Activated naive CD8-positive, alpha-beta T cell treated with anti-CD3 and anti-CD28 coated beads, Interleukin-2, amount 10 ng/mL, durations not matched to agents 7 days and 5 days (primary cell): ENCODE results near the gene TFPT. TPM values are rescaled to one million over a fixed set of nuclear protein-coding genes. Genes with fewer than 3 reads are reported as not detected.
"Not testable (repeated sequence)": the region's sequence is repeated elsewhere in the genome, so short reads cannot be mapped to it uniquely, and the experiment has no call there.

Experiments used
- ATAC-seq: fragments of 150-1000 bp; cut with Tn5 transposase; one replicate; pipeline ENCODE4 v1.10.0; 2021; ENCODE audit warnings: low read depth, moderate library complexity
- POLR2A ChIA-PET: fragments of 350-600 bp; sonication (Branson Sonifier 250); formaldehyde crosslinking; loops from one replicate; lab custom pipeline; 2021; ENCODE audit warnings: antibody characterized with exemption; lab: Charles Lee
- DNase-seq: peaks from one replicate; pipeline ENCODE4 v3.0.0; 2021
- H3K27ac Mint-ChIP-seq: one replicate; pipeline ENCODE4 v1.8.0; 2022; ENCODE audit warnings: mild to moderate bottlenecking, mixed read lengths
- H3K27me3 Mint-ChIP-seq: one replicate; pipeline ENCODE4 v1.8.0; 2022; ENCODE audit warnings: mild to moderate bottlenecking, moderate library complexity, mixed read lengths
- H3K36me3 Mint-ChIP-seq: one replicate; pipeline ENCODE4 v1.8.0; 2021; ENCODE audit warnings: mild to moderate bottlenecking, mixed read lengths
- H3K4me1 Mint-ChIP-seq: one replicate; pipeline ENCODE4 v1.8.0; 2021; ENCODE audit warnings: mixed read lengths
- H3K4me3 Mint-ChIP-seq: one replicate; pipeline ENCODE4 v1.8.0; 2022; ENCODE audit warnings: mild to moderate bottlenecking, moderate library complexity, mixed read lengths
- H3K9me3 Mint-ChIP-seq: one replicate; pipeline ENCODE4 v1.8.0; 2021; ENCODE audit warnings: mixed read lengths
- total RNA-seq, 2 experiments: library from RNA; stranded (reverse); gene quantifications; one replicate each; pipeline ENCODE4 v1.2.3, GENCODE V29; 2021

Gene TFPT
- total RNA-seq, 2 experiments from 2014 or later, result 37.9 to 43.3 TPM

DNA sequence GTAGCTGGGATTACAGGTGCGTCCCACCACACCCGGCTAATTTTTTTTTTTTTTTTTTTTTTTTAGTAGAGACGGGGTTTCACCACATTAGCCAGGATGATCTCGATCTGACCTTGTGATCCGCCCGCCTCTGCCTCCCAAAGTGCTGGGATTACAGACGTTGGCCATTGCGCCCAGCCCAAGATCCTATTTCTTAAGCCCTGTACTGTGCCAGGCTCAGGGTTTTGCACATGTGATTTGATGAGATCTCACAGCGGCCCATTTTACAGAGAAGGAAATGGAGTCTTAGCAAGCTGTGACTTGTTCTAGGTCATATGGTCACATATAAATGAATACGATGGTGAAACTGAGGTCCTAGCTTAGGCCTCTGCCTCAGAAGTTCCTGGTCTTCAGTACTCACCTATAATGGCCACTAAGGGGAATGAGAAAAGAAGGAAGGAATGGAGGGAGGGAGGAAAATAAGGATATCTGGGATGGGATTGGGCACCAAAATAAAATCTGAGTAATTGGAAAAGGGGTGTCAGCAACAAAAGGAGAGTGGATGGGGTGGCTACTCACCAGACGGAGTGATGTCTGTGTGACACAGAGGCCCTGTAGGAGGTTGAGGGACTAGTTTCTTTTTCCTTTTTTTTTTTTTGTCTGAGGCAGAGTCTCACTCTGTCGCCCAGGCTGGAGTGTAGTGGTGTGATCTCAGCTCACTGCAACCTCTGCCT lies 16.1 kb downstream of the TFPT start:
- Mint-ChIP-seq H3K27me3 (peaks cover 5% of the 10 kb centered on the region), H3K36me3 (no peaks in the 10 kb centered on the region), H3K27ac (no peak overlapping the region), H3K4me3 (no peak overlapping the region), H3K9me3 (no peaks in the 10 kb centered on the region), H3K4me1 (peaks cover 13% of the 10 kb centered on the region)
- no peak for DNase-seq
- no peak for ATAC-seq
- POLR2A ChIA-PET, result no interaction called here

DNA sequence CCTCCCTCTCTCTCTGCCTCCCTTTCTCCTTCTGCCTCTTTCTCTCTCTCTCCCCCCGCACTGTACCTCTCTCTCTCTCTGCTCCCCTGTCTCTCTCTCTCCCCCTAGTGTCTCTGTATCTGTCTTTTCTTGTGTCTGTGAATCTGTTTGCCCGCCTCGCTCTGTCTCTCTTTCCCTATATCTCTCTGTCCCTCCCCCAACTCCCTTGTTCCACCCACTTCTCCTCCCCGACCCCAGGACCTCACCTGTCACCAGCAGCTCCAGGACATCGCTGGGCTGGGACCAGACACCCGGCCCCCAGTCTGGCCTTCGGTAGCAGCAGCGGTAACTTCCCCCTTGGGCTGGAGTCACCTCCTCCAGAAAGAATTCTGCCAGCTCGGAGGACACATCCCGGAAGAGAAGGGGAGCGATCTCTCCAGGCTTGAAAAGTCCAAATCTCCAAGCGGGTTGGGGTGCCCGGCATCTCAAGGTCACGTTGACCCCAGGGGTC lies 18.8 kb downstream of the TFPT start:
- peak overlapping the region; percentile 85 for H3K27ac Mint-ChIP-seq
- H3K27me3 Mint-ChIP-seq, result peaks cover 11% of the 10 kb centered on the region
- H3K4me3 Mint-ChIP-seq, result peak overlapping the region; percentile 78
- ATAC-seq (no peak), DNase-seq (peak; percentile 53)
- H3K36me3 Mint-ChIP-seq, result peaks cover 1% of the 10 kb centered on the region
- peaks cover 11% of the 10 kb centered on the region for H3K4me1 Mint-ChIP-seq
- H3K9me3 Mint-ChIP-seq, result peaks cover 2% of the 10 kb centered on the region
- POLR2A ChIA-PET, result interaction anchor here (0.6 to 1.5 kb wide), 4 partner anchors 16 to 40 kb away, joined by 3 to 5 read pairs (median 5); partner anchors contain the start of genes CNOT3, PRPF31 and TFPT

DNA sequence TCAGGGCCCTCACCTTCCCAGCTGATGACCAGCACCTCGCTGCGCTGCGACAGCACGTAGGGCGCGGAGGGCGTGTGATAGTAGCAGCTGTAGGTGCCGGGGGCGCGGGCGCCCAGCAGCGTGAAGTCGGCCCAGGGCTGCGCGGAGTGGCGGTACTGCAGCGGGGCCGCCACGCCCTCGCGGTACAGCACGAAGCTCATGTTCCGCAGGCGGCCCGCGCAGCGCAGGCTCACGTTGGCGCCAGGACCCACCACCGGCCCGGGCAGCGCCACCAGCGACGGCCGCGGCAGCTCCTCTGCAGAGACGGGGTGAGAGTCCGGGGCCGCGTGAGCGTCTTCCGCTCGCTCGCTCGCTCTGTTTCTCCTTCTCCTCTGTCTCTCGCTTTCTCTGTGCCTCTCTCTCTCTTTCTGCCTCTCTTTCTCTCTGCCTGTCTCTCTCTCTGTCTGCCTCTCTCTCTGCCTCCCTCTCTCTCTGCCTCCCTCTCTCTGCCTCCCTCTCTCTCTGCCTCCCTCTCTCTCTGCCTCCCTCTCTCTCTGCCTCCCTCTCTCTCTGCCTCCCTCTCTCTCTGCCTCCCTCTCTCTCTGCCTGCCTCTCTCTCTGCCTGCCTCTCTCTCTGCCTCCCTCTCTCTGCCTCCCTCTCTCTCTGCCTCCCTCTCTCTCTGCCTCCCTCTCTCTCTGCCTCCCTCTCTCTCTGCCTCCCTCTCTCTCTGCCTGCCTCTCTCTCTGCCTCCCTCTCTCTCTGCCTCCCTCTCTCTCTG lies 19.4 kb downstream of the TFPT start:
- Mint-ChIP-seq H3K4me3 (peak overlapping the region; percentile 78), H3K27ac (peak overlapping the region; percentile 85), H3K4me1 (peaks cover 11% of the 10 kb centered on the region), H3K27me3 (peaks cover 11% of the 10 kb centered on the region)
- peak; percentile 72 for ATAC-seq
- H3K36me3 Mint-ChIP-seq, H3K9me3 Mint-ChIP-seq: not testable (repeated sequence)
- DNase-seq, result peak; percentile 70
- POLR2A ChIA-PET, result interaction anchor here (0.6 to 1.5 kb wide), 5 partner anchors 17 to 1565 kb away, joined by 3 to 5 read pairs (median 3); partner anchors contain the start of genes CNOT3 and ZNF347

DNA sequence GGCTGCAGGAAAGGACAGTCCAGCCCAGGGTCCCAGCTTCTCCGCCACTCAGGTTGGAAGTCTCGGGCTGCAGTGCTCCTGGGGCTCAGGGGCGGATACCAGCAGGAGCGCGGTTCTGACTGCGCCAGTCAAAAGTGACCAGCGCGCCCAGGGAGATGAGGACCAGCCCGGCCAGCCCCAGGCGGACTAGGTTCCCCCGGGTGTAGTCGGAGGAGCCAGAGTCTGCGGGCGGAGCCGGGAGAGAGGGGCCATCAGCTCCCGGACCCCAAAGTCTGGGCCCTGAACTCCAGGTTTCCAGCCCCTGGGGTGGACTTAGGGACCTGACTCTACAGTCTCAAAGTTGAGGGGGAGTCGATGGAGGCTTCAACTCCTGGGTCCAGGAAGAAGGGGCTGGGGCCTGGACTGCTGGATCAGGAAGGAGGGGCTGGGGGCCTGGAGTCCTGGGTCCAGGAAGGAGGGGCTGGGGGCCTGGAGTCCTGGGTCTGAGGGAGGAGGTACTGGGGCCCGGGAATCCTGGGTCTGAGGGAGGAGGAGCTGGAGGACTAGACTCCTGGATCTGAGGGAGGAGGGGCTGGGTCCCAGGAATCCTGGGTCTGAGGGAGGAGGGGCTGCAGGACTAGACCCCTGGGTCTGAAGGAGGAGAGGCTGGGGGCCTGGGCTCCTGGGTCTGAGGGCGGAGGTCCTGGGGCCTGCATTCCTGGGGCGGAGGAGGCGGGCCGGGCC lies 20.2 kb downstream of the TFPT start:
- ATAC-seq (no peak), DNase-seq (no peak)
- POLR2A ChIA-PET, result interaction anchor here (0.5 to 1.5 kb wide), 5 partner anchors 19 to 1564 kb away, joined by 3 to 5 read pairs (median 3); partner anchors contain the start of genes CNOT3 and ZNF347
- H3K4me3 Mint-ChIP-seq, result peak overlapping the region; percentile 25
- peaks cover 1% of the 10 kb centered on the region for H3K36me3 Mint-ChIP-seq
- H3K27ac Mint-ChIP-seq, result no peak overlapping the region
- H3K27me3 Mint-ChIP-seq, result peaks cover 11% of the 10 kb centered on the region
- H3K9me3 Mint-ChIP-seq, result peaks cover 2% of the 10 kb centered on the region
- H3K4me1 Mint-ChIP-seq, result peaks cover 11% of the 10 kb centered on the region

DNA sequence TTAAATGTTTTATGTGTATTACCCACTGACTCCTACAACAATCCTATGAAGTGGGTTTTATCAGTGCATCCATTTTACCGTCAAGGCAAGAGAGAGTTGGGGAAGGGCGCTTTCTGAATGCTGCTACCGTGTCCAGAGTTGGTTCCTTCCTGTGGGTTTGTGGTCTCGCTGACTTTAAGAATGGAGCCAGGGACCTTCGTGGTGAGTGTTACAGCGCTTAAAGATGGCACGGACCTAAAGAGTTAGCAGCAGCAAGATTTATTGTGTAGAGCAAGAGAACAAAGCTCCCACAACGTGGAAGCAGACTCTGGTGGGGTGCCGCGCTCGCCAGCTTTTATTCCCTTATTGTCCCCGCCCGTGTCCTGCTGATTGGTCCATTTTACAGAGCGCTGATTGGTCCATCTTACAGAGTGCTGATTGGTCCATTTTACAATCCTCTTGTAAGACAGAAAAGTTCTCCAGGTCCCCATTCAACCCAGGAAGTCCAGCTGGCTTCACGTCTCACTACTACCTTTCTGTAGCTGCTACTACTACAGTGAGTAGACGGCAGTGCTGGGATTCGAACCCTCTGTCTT lies 20.9 kb downstream of the TFPT start:
- no peak for DNase-seq

DNA sequence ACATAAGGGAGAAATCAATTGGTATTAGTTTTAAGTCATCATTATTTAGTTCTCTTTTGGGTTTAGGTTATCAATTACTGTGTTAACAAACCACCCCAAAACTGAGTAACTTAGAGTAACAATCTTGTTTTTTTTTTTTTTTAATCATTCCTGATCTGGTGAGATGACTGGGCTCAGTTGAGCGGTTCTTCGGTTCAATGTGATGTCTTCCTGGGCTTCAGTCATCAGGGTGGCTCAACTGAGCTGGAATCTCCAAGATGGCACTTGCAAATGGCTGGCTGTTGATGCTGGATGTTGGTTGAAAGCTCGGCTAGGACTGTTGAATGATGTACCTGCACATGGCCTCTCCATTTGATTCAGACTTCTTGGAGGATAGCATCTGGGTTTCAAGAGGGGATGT lies 31.0 kb downstream of the TFPT start:
- ATAC-seq (no peak), DNase-seq (no peak)
- H3K4me3 Mint-ChIP-seq, result no peak overlapping the region
- H3K27ac Mint-ChIP-seq, result no peak overlapping the region
- H3K4me1 Mint-ChIP-seq, result no peaks in the 10 kb centered on the region
- H3K27me3 Mint-ChIP-seq, result peaks cover 14% of the 10 kb centered on the region
- POLR2A ChIA-PET, result no interaction called here
- peaks cover 3% of the 10 kb centered on the region for H3K9me3 Mint-ChIP-seq
- no peaks in the 10 kb centered on the region for H3K36me3 Mint-ChIP-seq

More for the DNA sequence above, 20.9 kb downstream of the TFPT start:
- ATAC-seq, result no peak
- peaks cover 1% of the 10 kb centered on the region for H3K36me3 Mint-ChIP-seq
- H3K4me1 Mint-ChIP-seq, result peaks cover 11% of the 10 kb centered on the region
- no peak overlapping the region for H3K27ac Mint-ChIP-seq
- POLR2A ChIA-PET, result interaction anchor here (0.5 kb wide), 1 partner anchor 221 kb away, joined by 3 read pairs; no protein-coding TSS in a partner anchor
- H3K9me3 Mint-ChIP-seq, result peaks cover 2% of the 10 kb centered on the region
- H3K27me3 Mint-ChIP-seq, result peaks cover 12% of the 10 kb centered on the region
- H3K4me3 Mint-ChIP-seq, result peak overlapping the region; percentile 32

DNA sequence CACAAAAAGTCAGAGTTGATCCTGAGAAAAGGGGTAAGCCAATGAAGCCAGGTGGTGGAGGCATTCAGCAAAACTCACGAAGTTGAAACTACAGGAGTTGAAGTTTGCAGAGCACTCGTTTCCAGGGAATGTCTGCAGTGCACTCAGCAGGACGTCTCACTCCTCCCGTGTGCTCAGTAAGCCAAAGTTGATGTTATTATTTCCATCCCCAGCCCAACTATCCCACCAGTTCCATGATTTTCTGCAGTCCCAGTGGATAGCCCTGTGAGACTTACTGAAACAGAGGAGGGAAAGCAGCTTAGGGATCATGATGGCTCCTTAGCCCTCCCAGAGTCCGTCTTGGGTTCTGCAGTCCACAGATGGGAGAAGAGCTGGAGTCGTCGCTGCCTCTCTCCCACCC lies 34.4 kb downstream of the TFPT start, which contains the start of gene TARM1:
TARM1 (minus strand) TSS at position 334 of the 400 bp plus-strand sequence; CDS start at position 309, 25 bp downstream.
- H3K27ac Mint-ChIP-seq, result no peak within 1 kb of the TSS
- DNase-seq, result no peak
- peaks cover 3% of the 10 kb centered on the region for H3K9me3 Mint-ChIP-seq
- no peaks in the 10 kb centered on the region for H3K36me3 Mint-ChIP-seq
- peaks cover 6% of the 10 kb centered on the region for H3K27me3 Mint-ChIP-seq
- H3K4me3 Mint-ChIP-seq, result no peak within 1 kb of the TSS
- POLR2A ChIA-PET, result no interaction called here
- no peak for ATAC-seq
- H3K4me1 Mint-ChIP-seq, result no peaks in the 10 kb centered on the region

DNA sequence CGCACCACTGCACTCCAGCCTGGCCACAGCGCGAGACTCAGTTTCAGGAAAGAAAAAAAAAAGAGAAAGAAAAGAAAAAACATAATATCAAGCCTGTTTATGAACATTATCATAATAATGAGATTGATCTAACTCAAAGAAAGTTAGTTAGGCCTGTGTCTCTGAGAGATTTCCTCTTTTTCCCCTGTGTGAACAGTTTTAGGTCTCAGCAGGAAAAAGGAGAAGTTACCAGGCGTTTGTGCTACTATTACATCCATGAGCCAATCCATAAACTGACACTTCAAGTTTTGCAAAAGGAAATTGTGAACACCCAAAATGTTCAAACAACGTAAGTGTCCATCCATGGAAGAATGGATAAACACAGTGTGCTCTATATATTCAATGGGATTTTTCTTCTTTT lies 38.1 kb downstream of the TFPT start:
- POLR2A ChIA-PET, result no interaction called here
- DNase-seq (no peak), ATAC-seq (no peak)
- Mint-ChIP-seq H3K27me3 (peaks cover 2% of the 10 kb centered on the region), H3K9me3 (no peaks in the 10 kb centered on the region), H3K27ac (no peak overlapping the region), H3K36me3 (no peaks in the 10 kb centered on the region), H3K4me3 (no peak overlapping the region), H3K4me1 (no peaks in the 10 kb centered on the region)

DNA sequence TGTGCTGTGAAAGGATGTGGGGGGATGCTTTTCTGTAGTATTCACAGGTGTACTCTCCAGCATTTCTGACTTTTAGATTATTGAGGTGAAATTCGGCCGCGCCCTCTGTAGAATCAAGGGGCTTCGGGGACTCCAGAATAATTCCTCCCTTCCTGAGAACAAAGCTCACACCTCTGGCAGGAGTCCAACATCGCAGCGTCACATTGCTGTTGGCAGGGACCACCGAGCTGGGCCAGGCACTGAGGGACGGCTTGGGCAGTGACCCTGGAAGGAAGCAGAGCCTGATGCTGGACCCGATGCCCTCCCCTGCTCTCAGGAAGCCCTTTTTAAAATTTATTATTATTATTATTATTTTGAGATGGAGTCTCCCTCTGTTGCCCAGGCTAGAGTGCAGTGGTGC lies 40.6 kb downstream of the TFPT start:
- no peak for DNase-seq
- Mint-ChIP-seq H3K4me1 (no peaks in the 10 kb centered on the region), H3K27ac (no peak overlapping the region), H3K27me3 (peaks cover 3% of the 10 kb centered on the region), H3K36me3 (no peaks in the 10 kb centered on the region), H3K4me3 (no peak overlapping the region), H3K9me3 (no peaks in the 10 kb centered on the region)
- POLR2A ChIA-PET, result no interaction called here
- ATAC-seq, result no peak

DNA sequence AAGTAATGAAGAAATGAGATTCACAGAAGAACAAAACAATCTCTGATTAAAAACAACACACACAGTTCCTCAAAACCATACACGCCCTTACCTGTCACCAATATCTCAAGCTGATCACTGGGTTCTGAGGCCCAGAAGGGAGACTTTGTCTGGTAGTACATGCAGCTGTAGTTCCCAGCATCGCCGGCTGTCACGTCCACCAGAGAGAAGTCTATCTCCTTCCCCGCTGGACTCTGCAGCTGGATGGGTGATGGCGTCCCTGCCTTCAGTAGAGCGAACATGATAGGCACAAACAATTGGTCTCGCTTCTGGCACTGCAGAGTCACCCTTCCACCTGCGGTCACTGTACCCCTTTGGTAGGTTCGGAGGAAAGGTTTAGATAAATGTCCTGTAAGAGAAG lies 41.6 kb downstream of the TFPT start:
- ATAC-seq (no peak), DNase-seq (no peak)
- Mint-ChIP-seq H3K36me3 (no peaks in the 10 kb centered on the region), H3K9me3 (no peaks in the 10 kb centered on the region), H3K4me1 (no peaks in the 10 kb centered on the region), H3K4me3 (no peak overlapping the region), H3K27ac (no peak overlapping the region), H3K27me3 (peaks cover 3% of the 10 kb centered on the region)
- POLR2A ChIA-PET, result no interaction called here

DNA sequence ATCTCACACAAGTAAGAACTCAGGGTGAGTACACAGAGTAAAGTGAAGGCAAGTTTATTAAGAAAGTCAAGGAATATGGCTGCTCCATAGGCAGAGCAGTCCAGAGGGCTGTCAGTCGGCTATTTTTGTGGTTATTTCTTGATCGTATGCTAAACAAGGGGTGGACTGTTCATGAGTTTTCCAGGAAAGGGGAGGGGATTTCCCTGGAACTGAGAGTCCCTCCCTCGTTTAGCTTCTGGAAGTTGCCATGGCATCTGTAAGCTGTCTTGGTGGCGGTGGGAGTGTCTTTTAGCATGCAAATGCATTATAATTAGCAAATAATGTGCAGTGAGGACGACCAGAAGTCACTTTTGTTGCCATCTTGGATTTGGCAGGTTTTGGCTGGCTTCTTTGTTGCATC lies 46.0 kb downstream of the TFPT start:
- Mint-ChIP-seq H3K4me3 (no peak overlapping the region), H3K9me3 (no peaks in the 10 kb centered on the region), H3K4me1 (no peaks in the 10 kb centered on the region), H3K27me3 (peaks cover 3% of the 10 kb centered on the region), H3K27ac (no peak overlapping the region), H3K36me3 (no peaks in the 10 kb centered on the region)
- DNase-seq (no peak), ATAC-seq (no peak)
- POLR2A ChIA-PET, result no interaction called here

DNA sequence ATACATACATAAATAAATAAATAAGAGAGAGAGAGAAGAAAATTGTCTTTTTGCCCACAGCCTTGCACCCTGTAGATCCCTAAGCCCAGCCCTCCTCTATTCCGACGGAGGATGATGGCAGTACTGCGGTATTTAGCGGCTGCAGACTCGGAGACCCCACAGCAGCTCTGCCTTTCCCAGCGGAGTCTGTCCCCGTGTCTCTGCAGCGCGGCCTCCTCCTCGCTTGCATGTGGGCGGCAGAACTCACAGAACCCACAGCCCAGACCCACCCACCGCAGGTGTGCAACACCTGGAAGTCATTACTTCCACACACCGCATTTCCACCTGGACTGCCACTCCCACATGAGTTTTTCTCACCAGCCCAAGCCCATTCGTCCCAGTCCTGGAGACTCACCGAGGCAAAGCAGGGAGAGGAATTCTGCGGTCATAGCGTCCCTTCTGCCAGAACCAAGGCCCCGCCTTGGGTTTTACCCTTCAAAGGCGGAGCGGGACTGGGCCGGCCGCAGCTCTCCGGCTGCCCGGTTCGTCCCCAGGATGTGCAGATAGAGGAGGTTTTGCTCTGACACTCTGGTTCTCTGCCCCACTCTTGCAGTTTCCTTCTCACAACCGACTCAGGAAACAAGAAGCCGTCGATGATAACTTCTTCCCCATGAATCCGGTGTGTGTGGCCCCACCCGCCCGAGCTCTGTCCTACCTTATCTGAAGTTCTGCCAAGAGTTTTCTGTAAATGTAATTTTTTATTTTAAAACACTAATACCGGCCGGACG lies 51.9 kb downstream of the TFPT start, which contains the start of gene VSTM1:
VSTM1 (minus strand) TSS at position 548 of the 767 bp plus-strand sequence; CDS start at position 428, 120 bp downstream.
- no peaks in the 10 kb centered on the region for H3K4me1 Mint-ChIP-seq
- DNase-seq (no peak), ATAC-seq (no peak)
- H3K4me3 Mint-ChIP-seq, result no peak within 1 kb of the TSS
- POLR2A ChIA-PET, result no interaction called here
- H3K27me3 Mint-ChIP-seq, result peaks cover 9% of the 10 kb centered on the region
- H3K36me3 Mint-ChIP-seq, result no peaks in the 10 kb centered on the region
- H3K27ac Mint-ChIP-seq, result no peak within 1 kb of the TSS
- no peaks in the 10 kb centered on the region for H3K9me3 Mint-ChIP-seq
